ENCODE results near the gene RNF150. TPM values are rescaled to one million over a fixed set of nuclear protein-coding genes. Genes with fewer than 3 reads are reported as not detected.

Gene RNF150
- total RNA-seq, 4 donors from 2014 or later, result 0.65 to 4.8 (median 1.7) TPM

GRCh38 chr4:141006242-141006802 is 126.9 kb downstream of the RNF150 start:
- WGBS, 2 donors, result 85 to 90% methylated on average over 4 of the region's 4 CpGs
- no peak for DNase-seq (ENCODE audit: low spot score in 2 of 2)
- intact Hi-C loops (cut with DNase I; ENCODE audit: low total_unique reads), result no loop called here
- H3K4me3 ChIP-seq (ENCODE audit: low read depth, poor library complexity, severe bottlenecking), result no peak overlapping the region
- TF ChIP-seq CTCF (IDR thresholded peaks at IDR 0.05) (no peak), POLR2A (IDR thresholded peaks at IDR 0.05) (no peak)

GRCh38 chr4:141004823-141005222 is 128.4 kb downstream of the RNF150 start:
- WGBS, 2 donors, result 81 to 82% methylated on average over 2 of the region's 2 CpGs
- no peak overlapping the region for H3K4me3 ChIP-seq (ENCODE audit: low read depth, poor library complexity, severe bottlenecking)
- no peak for DNase-seq (ENCODE audit: low spot score in 2 of 2)
- intact Hi-C loops (cut with DNase I; ENCODE audit: low total_unique reads), result no loop called here
- TF ChIP-seq CTCF (IDR thresholded peaks at IDR 0.05) (no peak), POLR2A (IDR thresholded peaks at IDR 0.05) (no peak)

GRCh38 chr4:141003193-141003592 is 130.1 kb downstream of the RNF150 start:
- 83 to 89% methylated on average over 4 of the region's 4 CpGs for WGBS, 2 donors
- TF ChIP-seq POLR2A (IDR thresholded peaks at IDR 0.05), result no peak
- no peak for TF ChIP-seq CTCF (IDR thresholded peaks at IDR 0.05)
- intact Hi-C loops (cut with DNase I; ENCODE audit: low total_unique reads), result no loop called here
- no peak overlapping the region for H3K4me3 ChIP-seq (ENCODE audit: low read depth, poor library complexity, severe bottlenecking)
- no peak for DNase-seq (ENCODE audit: low spot score in 2 of 2)

- TF ChIP-seq POLR2A (IDR thresholded peaks at IDR 0.05) (no peak), CTCF (IDR thresholded peaks at IDR 0.05) (no peak)
- intact Hi-C loops (cut with DNase I; ENCODE audit: low total_unique reads), result no loop called here
- WGBS, 2 donors, result 61 to 75% methylated on average over 4 of the region's 4 CpGs
- DNase-seq (ENCODE audit: low spot score in 2 of 2), result no peak
- no peak overlapping the region for H3K4me3 ChIP-seq (ENCODE audit: low read depth, poor library complexity, severe bottlenecking)
Measured at GRCh38 chr4:141002323-141002805, 130.9 kb downstream of the RNF150 start.

GRCh38 chr4:140996766-140997165 is 136.5 kb downstream of the RNF150 start:
- intact Hi-C loops (cut with DNase I; ENCODE audit: low total_unique reads), result no loop called here
- no peak overlapping the region for H3K4me3 ChIP-seq (ENCODE audit: low read depth, poor library complexity, severe bottlenecking)
- TF ChIP-seq POLR2A (IDR thresholded peaks at IDR 0.05), result no peak
- DNase-seq (ENCODE audit: low spot score in 2 of 2), result no peak

- WGBS, 2 donors, result 33 to 50% methylated on average over 1 of the region's 1 CpG
- DNase-seq (ENCODE audit: low spot score in 2 of 2), result no peak
- intact Hi-C loops (cut with DNase I; ENCODE audit: low total_unique reads), result no loop called here
- no peak overlapping the region for H3K4me3 ChIP-seq (ENCODE audit: low read depth, poor library complexity, severe bottlenecking)
- no peak for TF ChIP-seq CTCF (IDR thresholded peaks at IDR 0.05)
- no peak for TF ChIP-seq POLR2A (IDR thresholded peaks at IDR 0.05)
Measured at GRCh38 chr4:140995058-140995457, 138.2 kb downstream of the RNF150 start.
